Erythroblast (primary cell): ENCODE measurements around the gene TGM6.
A peak's percentile ranks its signal among the peaks of the same experiment; 100 is the strongest.
"Not testable (repeated sequence)": the region's sequence is repeated elsewhere in the genome, so short reads cannot be mapped to it uniquely, and the experiment has no call there.

Experiments
- DNase-seq, 2 experiments: peaks; one replicate each; lab custom pipeline; 2025; lab: John Stamatoyannopoulos, UW
- GATA1 ChIP-seq: IDR thresholded peaks from 2 replicates; pipeline ENCODE4 v1.6.1; 2011; ENCODE audit warnings: low read depth, mild to moderate bottlenecking, control low read depth, low read length, moderate library complexity
- POLR2A ChIP-seq: IDR thresholded peaks from 2 replicates; pipeline ENCODE4 v1.6.1; 2011; ENCODE audit warnings: mild to moderate bottlenecking, low read length

Gene TGM6

GRCh38 chr20:2398449-2398848 is 17.7 kb downstream of the TGM6 start:
- DNase-seq = no peak
- TF ChIP-seq GATA1 (no peak), POLR2A (no peak)

DNA sequence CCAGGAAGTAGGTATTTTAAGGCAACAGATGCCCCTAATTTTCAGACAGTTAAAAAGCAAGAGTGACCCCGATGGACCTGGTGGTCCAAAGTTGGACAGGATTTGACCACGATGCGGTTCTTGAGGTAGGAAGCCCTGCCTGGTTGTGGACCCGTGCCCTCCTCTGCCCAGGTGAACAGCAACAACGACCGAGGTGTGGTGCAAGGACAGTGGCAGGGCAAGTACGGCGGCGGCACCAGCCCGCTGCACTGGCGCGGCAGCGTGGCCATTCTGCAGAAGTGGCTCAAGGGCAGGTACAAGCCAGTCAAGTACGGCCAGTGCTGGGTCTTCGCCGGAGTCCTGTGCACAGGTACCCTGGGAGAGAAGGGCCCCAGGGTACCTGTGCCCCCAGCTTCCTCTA is 18.7 kb downstream of the TGM6 start:
- TF ChIP-seq GATA1 (no peak), POLR2A (no peak)
- no peak for DNase-seq

DNA sequence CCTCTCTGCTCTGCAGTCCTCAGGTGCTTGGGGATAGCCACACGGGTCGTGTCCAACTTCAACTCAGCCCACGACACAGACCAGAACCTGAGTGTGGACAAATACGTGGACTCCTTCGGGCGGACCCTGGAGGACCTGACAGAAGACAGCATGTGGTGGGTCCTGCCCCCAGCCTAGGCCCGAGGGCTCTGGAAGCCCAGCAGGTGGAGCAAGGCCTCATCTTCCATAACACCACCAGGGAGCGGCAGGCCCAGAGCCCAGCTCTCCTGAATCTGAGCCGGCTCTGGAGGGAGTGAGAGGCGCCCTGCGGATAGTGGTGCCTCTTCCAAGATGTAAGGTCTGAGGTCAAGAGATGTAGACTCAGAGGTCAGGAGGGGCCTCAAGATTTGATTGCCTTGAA is 19.6 kb downstream of the TGM6 start:
- TF ChIP-seq POLR2A = no peak
- no peak for TF ChIP-seq GATA1
- no peak for DNase-seq

DNA sequence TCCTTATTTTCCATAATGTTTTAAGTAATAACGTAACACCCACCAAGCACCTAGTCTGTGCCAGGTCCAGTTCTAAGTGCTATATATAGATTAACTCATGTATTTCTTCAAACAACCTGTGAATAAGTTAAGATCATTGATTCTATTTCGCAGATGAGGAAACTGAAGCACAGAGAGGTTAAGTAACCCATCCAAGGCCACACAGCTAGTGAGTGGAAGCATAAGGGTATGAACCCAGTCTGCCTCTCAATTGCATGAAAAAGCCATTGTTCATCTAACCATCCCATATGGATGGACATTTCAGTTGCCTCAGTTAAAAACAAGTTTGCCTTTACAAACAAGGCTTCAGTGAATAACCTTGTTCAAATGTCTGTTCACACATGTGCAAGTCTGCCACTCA is 20.8 kb downstream of the TGM6 start:
- no peak for TF ChIP-seq POLR2A
- no peak for TF ChIP-seq GATA1
- no peak for DNase-seq

DNA sequence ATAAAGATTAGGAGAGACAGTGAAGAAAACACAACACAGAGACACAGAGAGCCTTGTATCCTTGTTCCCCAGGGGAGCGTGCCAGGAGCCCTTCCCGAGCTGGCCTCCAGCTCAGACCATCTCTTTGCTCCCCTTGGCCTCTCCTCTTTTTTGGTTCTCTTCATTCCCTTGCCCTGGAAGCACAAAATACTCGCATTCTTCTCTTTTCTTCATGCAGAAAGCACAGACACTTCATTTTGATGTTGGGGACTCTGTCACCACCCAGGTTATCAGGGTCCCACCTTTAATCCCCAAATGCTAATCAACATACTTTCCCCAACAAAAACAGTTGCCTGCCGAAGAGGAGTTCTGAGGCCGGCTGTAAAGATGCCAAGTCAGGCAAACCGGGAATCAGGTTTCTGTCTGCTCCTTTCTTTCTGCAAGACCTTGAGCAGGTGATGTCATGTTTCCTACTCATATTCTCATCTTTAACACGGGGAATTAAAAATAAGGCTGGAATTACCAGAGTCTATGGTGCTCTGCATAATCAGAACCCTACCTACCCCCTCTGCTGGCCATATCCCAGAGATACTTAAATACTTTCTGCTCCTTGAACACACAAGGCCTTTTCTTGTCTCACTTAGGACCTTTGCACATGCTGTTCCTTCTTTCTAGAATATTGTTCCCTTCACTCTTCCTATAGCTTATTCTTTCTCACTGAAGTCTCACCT is 21.7 kb downstream of the TGM6 start:
- no peak for TF ChIP-seq GATA1
- no peak for TF ChIP-seq POLR2A
- peak in 1 of 2 experiments; percentile 18 for DNase-seq

GRCh38 chr20:2403291-2404052 is 22.8 kb downstream of the TGM6 start:
- DNase-seq = no peak
- no peak for TF ChIP-seq GATA1
- no peak for TF ChIP-seq POLR2A

- TF ChIP-seq GATA1 = no peak
- TF ChIP-seq POLR2A = no peak
- DNase-seq = no peak
Observed at GRCh38 chr20:2405693-2406065, 25.0 kb downstream of the TGM6 start.

- DNase-seq = not testable (repeated sequence)
Observed at GRCh38 chr20:2407355-2407754, 26.7 kb downstream of the TGM6 start.

GRCh38 chr20:2408111-2408510 is 27.4 kb downstream of the TGM6 start:
- TF ChIP-seq POLR2A (no peak), GATA1 (no peak)
- no peak for DNase-seq

DNA sequence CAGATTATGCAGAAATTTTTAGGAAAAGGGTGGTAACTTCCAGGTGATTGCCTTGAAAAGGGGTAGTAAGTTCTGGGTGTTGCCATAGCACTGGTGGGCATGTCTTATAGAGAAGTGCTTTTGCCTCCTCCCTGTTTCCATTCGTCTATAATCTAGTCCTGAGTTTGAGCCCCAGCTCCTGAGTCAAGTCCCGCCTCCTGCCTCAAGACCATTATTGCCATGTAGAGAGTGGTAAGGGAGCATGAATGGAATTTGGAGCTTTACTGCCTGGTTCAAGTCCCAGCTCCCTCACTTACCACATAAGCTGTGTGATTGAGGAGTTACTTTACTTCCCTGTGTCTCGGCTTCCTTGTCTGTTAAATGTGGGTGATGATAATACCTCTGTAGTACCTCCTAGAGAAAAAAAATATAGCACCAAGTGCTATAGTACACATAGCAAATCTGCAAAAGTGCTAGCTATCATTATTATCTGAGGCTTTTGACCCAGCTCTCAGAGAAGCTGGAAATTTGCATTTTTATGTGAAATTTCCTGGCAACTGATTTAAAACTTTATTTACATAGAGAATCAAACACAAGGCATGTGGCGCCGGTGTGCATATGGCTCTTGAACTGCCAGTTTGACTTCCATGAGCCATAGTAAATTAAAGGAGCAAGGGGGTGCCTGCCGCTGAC is 36.0 kb downstream of the TGM6 start:
- TF ChIP-seq POLR2A (no peak), GATA1 (no peak)
- DNase-seq = no peak

GRCh38 chr20:2417213-2417541 is 36.5 kb downstream of the TGM6 start:
- no peak for DNase-seq
- TF ChIP-seq POLR2A (no peak), GATA1 (no peak)

GRCh38 chr20:2418388-2418787 is 37.7 kb downstream of the TGM6 start:
- no peak for DNase-seq
- TF ChIP-seq POLR2A (no peak), GATA1 (no peak)

- DNase-seq = no peak
Observed at GRCh38 chr20:2420510-2420909, 39.8 kb downstream of the TGM6 start.

GRCh38 chr20:2421247-2421646 is 40.5 kb downstream of the TGM6 start:
- no peak for DNase-seq
- TF ChIP-seq GATA1 (no peak), POLR2A (no peak)

More at GRCh38 chr20:2420510-2420909, 39.8 kb downstream of the TGM6 start:
- no peak for TF ChIP-seq GATA1
- TF ChIP-seq POLR2A = no peak
